Measurements from ENCODE around the gene EMID1.

GRCh38 chr22:29195118-29195963 lies 10.4 kb upstream of the EMID1 start:
- TF ChIP-seq ZMAT4 (CRISPR knock-in tag; IDR thresholded peaks at IDR 0.05): no peak
- TF ChIP-seq CREB1 (CRISPR knock-in tag; IDR thresholded peaks at IDR 0.05): no peak
- TF ChIP-seq, protein P1, sequence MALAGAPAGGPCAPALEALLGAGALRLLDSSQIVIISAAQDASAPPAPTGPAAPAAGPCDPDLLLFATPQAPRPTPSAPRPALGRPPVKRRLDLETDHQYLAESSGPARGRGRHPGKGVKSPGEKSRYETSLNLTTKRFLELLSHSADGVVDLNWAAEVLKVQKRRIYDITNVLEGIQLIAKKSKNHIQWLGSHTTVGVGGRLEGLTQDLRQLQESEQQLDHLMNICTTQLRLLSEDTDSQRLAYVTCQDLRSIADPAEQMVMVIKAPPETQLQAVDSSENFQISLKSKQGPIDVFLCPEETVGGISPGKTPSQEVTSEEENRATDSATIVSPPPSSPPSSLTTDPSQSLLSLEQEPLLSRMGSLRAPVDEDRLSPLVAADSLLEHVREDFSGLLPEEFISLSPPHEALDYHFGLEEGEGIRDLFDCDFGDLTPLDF (CRISPR knock-in tag; IDR thresholded peaks at IDR 0.05): no peak
- TF ChIP-seq CREM (CRISPR knock-in tag; IDR thresholded peaks at IDR 0.05): no peak
- no peak for TF ChIP-seq CTCF (IDR thresholded peaks at IDR 0.05)
- no peak for TF ChIP-seq ZNF121 (CRISPR knock-in tag; IDR thresholded peaks at IDR 0.05)

Measured in WTC11 (cell line).